RWPE1 (cell line): ENCODE results near the gene CHCHD6.
A peak's percentile ranks its signal among the peaks of the same experiment; 100 is the strongest.

Experiments used
- CTCF ChIA-PET: fragments of 350-600 bp; sonication (Branson Sonifier 250); formaldehyde crosslinking; extraction: SDS; loops from one replicate; lab custom pipeline; 2021; lab: Yijun Ruan, JAX
- POLR2A ChIA-PET: fragments of 400-600 bp; formaldehyde crosslinking; extraction: SDS; loops from one replicate; lab custom pipeline; 2020; ENCODE audit warnings: antibody characterized with exemption; ENCODE audit not compliant: low non-redundant PET; lab: Yijun Ruan, JAX
- DNase-seq: peaks from one replicate; pipeline ENCODE4 v3.0.0; 2012; ENCODE audit warnings: low spot score
- H3K27ac ChIP-seq: fragments of 450-650 bp; 2 replicates; pipeline ENCODE4 v1.5.1; 2017
- CTCF ChIP-seq: fragments of 450-650 bp; conservative IDR thresholded peaks from 2 replicates; pipeline ENCODE4 v1.5.1; 2017; ENCODE audit warnings: low read depth, mild to moderate bottlenecking

Gene CHCHD6

DNA sequence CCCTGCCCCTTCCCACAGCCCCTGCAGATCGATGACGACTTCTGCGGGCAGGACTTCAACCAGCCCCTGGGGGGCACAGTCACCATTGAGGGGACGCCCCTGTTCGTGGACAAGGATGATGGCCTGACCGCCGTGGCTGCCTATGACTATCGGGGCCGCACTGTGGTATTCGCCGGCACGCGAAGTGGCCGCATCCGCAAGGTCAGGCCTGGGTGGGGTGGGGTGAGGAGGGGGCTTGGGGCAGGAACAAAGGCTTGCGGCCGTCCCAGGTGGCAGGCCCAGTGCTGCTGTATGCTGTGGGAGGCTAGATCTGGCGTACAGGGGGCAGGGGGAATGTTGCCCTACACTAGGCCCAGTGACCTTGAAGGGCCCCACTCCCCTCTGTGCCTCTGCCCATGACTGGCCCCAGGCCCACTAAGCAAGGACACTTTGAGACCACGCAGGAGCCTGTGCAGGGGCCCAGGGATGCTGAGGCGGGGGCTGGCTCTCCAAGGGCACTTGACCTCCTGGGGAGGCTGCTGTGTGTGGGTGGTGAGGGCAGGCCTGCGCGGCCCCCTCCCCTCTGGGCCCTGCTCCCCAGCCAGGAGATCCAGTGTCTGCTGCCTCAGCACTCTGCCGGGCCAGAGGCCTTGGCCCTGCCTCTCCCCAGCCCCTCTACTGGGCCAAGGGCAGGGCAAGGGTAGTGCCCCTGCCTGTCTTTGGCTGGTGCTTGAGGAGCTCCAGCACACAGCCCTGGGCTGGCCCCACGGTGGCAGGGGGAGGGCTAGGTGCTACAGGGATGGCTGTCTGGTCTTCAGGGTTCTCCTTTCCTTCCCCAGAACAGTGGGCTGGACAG, 287.5 kb downstream of the CHCHD6 start:
- POLR2A ChIA-PET = interaction anchor here (0.6 kb wide), 1 partner anchor 210 kb away, joined by 4 read pairs; no protein-coding TSS in a partner anchor
- CTCF ChIA-PET = interaction anchor here (0.6 to 1.0 kb wide), 2 partner anchors 11 to 1141 kb away, joined by 3 to 5 read pairs; no protein-coding TSS in a partner anchor
- no peak for DNase-seq
- no peak for TF ChIP-seq CTCF
- H3K27ac ChIP-seq = peak overlapping the region; percentile 52

- ChIA-PET POLR2A (interaction anchor here (0.6 kb wide), 1 partner anchor 211 kb away, joined by 4 read pairs; no protein-coding TSS in a partner anchor), CTCF (interaction anchor here (0.6 to 1.0 kb wide), 2 partner anchors 10 to 1141 kb away, joined by 3 to 5 read pairs; no protein-coding TSS in a partner anchor)
- no peak for TF ChIP-seq CTCF
- DNase-seq = no peak
- H3K27ac ChIP-seq = peak overlapping the region; percentile 52; the same call in 1 of the 2 replicates
Observed at GRCh38 chr3:126992216-126992615, 288.2 kb downstream of the CHCHD6 start.

- DNase-seq = no peak
- CTCF ChIA-PET = no interaction called here
- TF ChIP-seq CTCF = no peak
- POLR2A ChIA-PET = no interaction called here
- peak overlapping the region; percentile 52; the same call in 1 of the 2 replicates for H3K27ac ChIP-seq
Observed at GRCh38 chr3:126992776-126993175, 288.7 kb downstream of the CHCHD6 start.

GRCh38 chr3:126993436-126993835, 289.4 kb downstream of the CHCHD6 start:
- no peak for DNase-seq
- POLR2A ChIA-PET = no interaction called here
- CTCF ChIA-PET = no interaction called here
- H3K27ac ChIP-seq = peak overlapping the region; percentile 52; the same call in 1 of the 2 replicates
- no peak for TF ChIP-seq CTCF

DNA sequence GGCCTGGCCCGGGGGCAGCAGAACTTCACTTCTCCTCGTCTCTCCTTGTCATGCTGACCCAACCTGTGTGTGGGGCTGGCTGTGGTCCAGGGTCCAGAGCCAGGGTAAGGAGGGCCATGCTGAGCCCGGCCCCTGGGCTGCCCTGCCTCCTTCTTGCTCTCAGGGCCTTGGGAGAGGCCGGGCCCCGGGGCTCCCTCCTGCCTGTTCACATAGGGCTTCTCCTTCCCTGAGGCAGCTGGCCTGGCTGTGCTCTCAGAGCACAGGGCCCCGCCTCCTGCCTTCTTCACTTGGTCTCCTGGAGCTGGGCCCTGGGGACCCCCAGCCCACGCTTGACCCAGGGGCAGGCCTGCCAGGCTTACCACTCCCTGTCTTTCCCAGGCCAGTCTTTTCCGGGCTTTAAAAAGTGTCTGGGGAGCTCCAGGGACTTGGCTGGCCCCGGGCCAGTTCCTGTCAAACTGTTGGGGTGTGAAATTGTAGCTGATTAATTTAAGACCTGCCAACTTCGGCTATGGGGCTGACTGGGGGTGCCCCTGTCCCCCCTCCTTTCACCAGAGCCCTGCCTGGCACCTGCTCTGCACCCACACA, 290.7 kb downstream of the CHCHD6 start:
- ChIA-PET POLR2A (no interaction called here), CTCF (interaction anchor here (0.6 to 1.3 kb wide), 5 partner anchors 11 to 1274 kb away, joined by 3 to 5 read pairs (median 4); partner anchors contain the start of gene PLXNA1)

More for the DNA sequence above, 290.7 kb downstream of the CHCHD6 start:
- no peak for TF ChIP-seq CTCF
- H3K27ac ChIP-seq = peak overlapping the region; percentile 52; the same call in 1 of the 2 replicates
- no peak for DNase-seq
